NT2/D1 (cell line): ENCODE measurements around the gene CORO1C.

Experiments
- SUZ12 ChIP-seq: IDR thresholded peaks from 2 replicates; pipeline ENCODE4 v1.6.1; 2011; ENCODE audit not compliant: insufficient read length, insufficient read depth; ENCODE audit errors: extremely low read depth
- YY1 ChIP-seq: IDR thresholded peaks from 2 replicates; pipeline ENCODE4 v1.6.1; 2011; ENCODE audit not compliant: insufficient read length, insufficient read depth

GRCh38 chr12:108709697-108710096 is 21.6 kb downstream of the CORO1C start:
- TF ChIP-seq YY1 (no peak), SUZ12 (no peak)
